Endometrium (tissue), 2 donors: ENCODE measurements around the gene KCNIP3.
"Not testable (repeated sequence)": the region's sequence is repeated elsewhere in the genome, so short reads cannot be mapped to it uniquely, and the experiment has no call there.

Experiments used
- FAIRE-seq: peaks from 2 replicates; lab custom pipeline; 2012; peaks lifted over from hg19 to GRCh38; lab: Jason Lieb, UNC
- donor health status: control.
- donor health status: control.

The KCNIP3 gene

DNA sequence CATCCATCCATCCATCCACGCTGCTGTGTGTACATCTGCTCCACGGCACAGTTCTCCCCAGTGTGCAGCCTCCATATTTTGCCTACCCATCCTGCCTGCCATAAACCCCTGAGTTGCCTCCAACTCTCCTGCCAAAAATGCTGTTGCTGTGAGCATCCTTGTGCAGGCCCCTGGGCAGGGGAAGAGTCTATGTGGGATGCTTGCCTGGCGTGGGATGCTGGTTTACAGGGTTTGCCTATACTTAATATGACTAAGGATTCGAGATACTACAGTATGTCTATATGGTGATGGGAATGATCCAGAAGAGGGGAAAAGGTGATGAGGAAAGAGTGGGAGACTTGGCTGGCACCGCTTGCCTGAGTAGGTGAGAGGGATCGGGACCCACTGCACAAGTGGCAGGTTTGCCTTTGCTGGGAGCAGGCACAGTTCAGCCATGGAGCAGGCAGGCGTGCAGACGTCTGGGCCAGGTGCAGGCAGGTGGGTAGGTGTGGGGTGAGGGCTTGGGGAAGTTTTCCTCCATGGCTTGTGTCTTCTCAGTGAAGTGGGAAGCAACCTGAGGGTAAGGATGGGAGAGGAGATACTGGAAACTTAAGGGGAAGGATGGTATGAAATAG lies 75.2 kb downstream of the KCNIP3 start:
- FAIRE-seq: no peak

GRCh38 chr2:95372845-95373244 lies 75.7 kb downstream of the KCNIP3 start:
- no peak for FAIRE-seq

- FAIRE-seq: no peak
Measured at GRCh38 chr2:95374029-95374428, 76.9 kb downstream of the KCNIP3 start.

- FAIRE-seq: no peak
Measured at GRCh38 chr2:95374451-95374920, 77.3 kb downstream of the KCNIP3 start.

DNA sequence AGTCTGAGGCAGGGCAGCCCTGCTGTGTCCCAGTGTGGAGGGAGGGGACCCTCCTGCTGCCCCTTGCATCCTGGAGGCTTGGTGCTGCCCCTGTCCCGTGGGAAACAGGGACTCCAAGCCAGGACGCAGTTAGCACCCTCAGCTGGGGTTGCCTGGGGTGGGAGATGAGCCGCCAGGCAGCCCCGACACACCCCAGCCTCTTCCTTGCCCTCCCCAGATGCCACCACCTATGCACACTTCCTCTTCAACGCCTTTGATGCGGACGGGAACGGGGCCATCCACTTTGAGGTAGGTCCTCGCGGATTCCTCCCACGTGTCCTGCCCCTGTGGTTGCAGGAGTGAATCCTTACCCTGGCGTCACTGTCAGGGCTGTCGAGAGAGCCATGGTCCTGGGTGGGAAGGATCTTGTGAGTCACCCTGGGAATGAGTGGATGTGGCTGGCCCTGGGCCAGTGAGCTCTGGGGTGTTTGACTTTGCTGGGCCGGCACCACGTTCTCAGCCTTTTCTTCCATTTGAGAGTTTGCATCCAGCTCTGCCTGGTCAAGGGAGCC lies 77.8 kb downstream of the KCNIP3 start:
- no peak for FAIRE-seq

GRCh38 chr2:95375532-95376150 lies 78.5 kb downstream of the KCNIP3 start:
- no peak for FAIRE-seq

- no peak for FAIRE-seq
Measured at GRCh38 chr2:95376311-95377215, 79.4 kb downstream of the KCNIP3 start.

DNA sequence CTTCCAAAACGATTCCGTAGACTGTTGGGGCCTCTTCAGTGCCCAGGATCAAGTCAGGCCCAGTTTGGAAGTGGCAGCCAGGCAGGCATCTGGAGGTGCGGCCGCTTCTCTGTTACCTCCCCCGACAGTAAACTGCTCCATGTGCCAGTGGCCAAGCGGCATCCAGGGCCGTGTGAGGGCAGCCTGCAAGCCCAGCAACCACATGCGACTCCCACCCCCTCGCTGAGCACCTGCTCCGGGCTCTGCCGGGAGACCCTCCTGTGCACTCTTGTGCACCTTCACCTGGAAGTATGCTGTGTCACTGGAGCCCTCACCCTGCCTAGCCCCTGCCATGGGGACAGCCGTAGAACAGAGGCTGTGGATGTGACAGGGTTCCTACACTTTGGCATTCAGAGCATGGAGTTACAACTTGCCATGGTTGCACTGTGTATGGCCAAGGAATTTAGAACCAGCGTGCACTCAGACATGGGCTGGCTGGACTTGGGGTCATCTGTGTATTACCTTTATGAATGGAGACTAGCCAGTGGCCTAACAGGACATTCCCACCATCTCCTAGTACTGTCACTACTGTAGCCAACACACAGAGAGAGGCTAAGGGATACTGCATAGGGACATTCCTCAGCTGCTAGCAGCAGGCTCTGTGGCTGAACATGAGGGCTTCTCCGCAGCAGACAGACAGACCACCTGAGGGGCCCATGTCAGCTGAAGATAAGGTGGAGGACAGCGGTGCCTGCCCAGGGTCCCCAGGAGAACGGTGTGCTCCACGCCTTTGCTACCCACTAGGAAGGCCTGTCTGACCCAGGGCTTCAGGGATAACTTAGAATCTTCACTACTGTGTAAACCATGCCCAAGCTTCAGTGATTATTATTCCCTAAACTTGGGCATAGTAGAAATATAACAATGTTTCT lies 80.3 kb downstream of the KCNIP3 start:
- no peak for FAIRE-seq

DNA sequence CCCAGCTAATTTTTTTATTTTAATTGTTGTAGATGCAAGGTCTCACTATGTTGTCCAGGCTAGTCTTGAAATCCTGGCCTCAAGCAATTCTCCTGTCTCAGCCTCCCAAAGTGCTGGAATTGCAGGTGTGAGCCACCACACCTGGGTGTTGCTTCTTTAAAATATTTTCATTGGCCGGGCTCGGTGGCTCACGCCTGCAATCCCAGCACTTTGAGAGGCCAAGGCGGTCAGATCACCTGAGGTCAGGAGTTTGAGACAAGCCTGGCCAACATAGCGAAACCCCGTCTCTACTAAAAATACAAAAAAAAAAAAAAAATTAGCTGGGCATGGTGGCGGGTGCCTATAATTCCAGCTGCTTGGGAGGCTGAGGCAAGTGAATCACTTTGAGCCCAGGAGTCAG lies 81.1 kb downstream of the KCNIP3 start:
- not testable (repeated sequence) for FAIRE-seq

DNA sequence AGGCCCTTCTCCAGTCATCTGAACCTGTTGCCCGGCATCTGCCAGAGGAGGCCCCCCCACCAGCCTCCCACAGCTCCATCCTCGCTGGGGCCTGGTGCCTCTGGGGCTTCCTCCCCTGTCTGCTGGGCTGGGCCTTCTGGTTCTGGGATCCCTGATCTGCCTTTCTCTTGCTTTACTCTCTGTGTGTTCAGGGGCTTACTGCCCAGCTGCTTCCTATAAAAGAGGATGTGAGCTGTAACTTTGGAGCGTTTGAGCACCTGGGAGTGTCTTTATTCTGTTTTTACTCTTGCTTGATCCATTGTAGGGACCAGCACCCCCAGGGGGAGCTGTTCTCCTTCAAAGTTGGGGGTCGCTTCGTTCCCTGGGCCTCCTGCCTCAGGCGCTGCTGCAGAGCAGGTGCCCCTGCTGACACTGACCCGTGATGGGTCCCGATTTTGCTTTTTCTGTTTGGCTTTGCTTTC lies 82.3 kb downstream of the KCNIP3 start:
- no peak for FAIRE-seq

DNA sequence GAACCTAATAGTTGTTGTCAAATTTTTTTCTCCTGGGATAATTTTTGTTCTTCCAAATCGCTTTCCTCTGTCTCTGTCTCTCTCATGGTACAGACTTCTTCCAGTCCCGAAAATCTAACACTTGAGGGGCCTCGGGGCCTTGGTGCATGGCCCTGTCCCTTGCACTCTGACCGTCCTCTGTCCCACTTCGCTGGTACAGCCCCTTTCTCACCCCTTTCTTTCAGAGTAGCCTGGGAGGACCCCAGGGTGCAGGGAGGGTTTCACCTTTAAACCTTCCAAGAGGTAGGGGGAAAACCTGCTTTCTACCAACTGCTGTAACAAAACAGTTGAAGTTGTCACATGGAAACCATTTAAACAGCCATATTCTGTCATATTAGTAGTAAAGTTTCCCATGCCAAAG lies 83.1 kb downstream of the KCNIP3 start:
- FAIRE-seq: no peak

DNA sequence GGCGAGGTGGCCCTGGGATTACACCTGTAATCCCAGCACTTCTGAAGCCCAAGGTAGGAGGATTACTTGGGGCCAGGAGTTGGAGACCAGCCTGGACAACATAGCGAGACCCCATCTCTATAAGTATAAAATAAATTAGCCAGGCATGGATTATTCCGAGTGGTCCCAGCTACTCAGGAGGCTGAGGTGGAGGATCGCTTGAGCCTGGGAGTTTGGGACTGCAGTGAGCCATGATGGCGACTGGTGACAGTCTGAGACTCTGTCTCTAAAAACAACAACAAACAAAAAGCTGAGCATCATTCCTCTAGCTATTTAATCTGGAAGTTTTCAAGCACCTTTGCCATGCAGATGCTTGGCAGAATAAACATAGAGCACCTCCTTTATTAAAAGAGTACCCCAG lies 83.6 kb downstream of the KCNIP3 start:
- FAIRE-seq: no peak

GRCh38 chr2:95381212-95382191 lies 84.4 kb downstream of the KCNIP3 start:
- no peak for FAIRE-seq

- FAIRE-seq: no peak
Measured at GRCh38 chr2:95382192-95382591, 85.0 kb downstream of the KCNIP3 start.

GRCh38 chr2:95382686-95383634 lies 85.8 kb downstream of the KCNIP3 start:
- FAIRE-seq: no peak

DNA sequence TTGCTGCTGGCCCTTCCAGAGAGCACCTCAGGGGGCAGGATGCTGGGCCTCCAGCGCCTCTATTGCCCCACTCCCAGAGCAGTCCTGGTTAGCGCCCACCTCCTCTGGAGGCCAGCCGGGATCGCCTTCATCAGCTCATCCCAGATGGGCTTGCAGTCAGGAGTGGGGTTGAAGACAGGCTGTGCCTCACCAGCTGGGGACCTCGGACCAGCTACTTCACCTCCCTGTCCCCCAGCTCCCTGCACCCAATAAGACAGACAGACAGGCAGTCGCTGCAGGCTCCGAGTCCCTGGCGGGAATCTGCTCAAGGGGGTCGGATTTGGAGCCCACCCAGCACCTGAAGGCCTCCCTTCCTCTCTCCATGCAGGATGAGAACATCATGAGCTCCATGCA lies 86.5 kb downstream of the KCNIP3 start:
- no peak for FAIRE-seq

DNA sequence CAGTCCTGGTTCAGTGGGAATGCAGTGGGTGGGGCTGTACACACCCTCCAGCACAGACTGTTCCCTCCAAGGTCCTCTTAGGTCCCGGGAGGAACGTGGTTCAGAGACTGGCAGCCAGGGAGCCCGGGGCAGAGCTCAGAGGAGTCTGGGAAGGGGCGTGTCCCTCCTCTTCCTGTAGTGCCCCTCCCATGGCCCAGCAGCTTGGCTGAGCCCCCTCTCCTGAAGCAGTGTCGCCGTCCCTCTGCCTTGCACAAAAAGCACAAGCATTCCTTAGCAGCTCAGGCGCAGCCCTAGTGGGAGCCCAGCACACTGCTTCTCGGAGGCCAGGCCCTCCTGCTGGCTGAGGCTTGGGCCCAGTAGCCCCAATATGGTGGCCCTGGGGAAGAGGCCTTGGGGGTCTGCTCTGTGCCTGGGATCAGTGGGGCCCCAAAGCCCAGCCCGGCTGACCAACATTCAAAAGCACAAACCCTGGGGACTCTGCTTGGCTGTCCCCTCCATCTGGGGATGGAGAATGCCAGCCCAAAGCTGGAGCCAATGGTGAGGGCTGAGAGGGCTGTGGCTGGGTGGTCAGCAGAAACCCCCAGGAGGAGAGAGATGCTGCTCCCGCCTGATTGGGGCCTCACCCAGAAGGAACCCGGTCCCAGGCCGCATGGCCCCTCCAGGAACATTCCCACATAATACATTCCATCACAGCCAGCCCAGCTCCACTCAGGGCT lies 87.9 kb downstream of the KCNIP3 start:
- FAIRE-seq: no peak

DNA sequence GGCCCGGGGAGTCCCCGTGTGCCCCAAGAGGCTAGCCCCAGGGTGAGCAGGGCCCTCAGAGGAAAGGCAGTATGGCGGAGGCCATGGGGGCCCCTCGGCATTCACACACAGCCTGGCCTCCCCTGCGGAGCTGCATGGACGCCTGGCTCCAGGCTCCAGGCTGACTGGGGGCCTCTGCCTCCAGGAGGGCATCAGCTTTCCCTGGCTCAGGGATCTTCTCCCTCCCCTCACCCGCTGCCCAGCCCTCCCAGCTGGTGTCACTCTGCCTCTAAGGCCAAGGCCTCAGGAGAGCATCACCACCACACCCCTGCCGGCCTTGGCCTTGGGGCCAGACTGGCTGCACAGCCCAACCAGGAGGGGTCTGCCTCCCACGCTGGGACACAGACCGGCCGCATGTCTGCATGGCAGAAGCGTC lies 88.4 kb downstream of the KCNIP3 start:
- FAIRE-seq: no peak

DNA sequence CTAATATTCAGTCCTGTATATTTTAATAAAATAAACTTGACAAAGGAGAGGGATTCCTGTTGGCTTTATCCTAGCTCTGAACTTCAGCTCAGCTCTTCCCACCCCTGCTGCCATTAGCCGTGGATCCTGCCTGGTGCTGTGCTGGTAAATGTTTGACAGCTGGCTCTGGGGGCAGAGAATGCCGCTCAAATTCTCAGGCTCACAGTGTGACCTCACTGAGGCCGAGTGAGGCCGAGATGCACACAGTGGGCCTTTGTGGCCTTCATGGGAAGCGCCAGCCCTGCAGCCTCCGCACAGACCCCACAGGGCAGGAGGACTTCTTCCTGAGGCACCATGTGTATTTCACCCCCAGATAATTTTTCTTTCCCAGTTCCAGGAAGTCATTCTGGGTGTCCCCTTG lies 88.9 kb downstream of the KCNIP3 start:
- FAIRE-seq: no peak
